GM19025 (cell line): Measurements from ENCODE around the gene ALOX15B.
"Not testable (repeated sequence)": the region's sequence is repeated elsewhere in the genome, so short reads cannot be mapped to it uniquely, and the experiment has no call there.

Source experiments
- ATAC-seq: cut with Tn5 transposase; IDR thresholded peaks from one replicate; pipeline ENCODE4 v1.9.1; 2021; ENCODE audit warnings: mild to moderate bottlenecking, low read depth, moderate library complexity; ENCODE audit not compliant: unreplicated experiment

The ALOX15B gene

DNA sequence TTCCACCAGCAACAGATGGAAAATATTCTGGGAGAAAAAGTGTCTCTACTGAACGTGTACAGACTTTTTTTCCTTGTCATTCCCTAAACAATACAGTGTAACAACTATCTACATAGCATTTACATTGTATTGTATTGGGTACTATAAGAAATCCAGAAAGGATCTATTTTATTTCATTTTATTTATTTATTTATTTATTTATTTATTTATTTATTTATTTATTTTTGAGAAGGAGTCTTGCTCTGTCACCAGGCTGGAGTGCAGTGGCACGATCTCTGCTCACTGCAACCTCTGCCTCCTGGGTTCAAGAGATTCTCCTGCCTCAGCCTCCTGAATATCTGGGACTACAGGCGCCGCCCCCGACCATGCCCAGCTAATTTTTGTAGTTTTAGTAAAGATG is 39.1 kb downstream of the ALOX15B start:
- ATAC-seq = not testable (repeated sequence)

DNA sequence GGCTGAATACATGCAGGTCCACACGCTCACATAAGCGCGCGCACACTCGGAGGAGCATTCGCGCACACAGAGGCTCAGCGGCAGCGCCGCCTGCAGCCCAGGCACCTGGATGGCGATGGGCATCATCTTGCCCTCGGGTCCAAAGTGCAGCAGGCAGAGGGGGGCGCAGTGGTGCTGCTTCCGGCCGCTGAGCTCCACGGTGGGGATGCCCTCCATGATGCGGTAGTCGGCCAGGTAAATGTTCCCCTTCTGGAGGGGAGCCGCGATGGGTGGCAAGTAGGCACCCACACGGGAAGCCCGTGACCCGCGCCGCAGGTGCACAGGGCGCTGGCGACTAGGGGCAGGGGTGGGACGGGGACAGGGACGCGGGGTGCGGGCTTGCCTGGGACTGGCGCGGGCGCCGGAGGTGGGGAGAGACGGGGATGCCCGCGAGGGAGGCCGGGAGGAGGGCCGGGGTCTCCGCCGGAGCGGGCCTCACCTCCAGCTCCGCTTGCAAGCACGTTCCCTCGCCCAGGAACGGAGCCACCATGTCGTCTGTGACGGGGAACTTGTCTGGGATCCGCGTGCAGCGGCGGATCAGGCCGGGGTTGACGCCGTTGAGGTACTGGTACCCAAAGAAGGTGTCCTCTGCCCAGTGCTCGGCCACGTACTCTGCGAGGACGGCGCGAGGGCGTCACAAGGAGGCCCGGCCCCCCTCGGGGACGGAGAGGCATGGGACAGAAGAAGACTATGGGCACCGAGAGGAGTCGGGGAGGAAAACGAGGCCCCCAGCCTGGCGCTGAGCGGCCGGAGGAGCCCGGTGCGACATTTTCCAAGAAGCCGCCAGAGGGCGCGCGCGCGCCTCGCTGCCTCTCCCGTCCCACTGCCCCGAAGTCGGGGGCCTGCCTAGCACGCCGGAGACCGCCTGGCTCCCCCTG is 40.7 kb downstream of the ALOX15B start:
- no peak for ATAC-seq

DNA sequence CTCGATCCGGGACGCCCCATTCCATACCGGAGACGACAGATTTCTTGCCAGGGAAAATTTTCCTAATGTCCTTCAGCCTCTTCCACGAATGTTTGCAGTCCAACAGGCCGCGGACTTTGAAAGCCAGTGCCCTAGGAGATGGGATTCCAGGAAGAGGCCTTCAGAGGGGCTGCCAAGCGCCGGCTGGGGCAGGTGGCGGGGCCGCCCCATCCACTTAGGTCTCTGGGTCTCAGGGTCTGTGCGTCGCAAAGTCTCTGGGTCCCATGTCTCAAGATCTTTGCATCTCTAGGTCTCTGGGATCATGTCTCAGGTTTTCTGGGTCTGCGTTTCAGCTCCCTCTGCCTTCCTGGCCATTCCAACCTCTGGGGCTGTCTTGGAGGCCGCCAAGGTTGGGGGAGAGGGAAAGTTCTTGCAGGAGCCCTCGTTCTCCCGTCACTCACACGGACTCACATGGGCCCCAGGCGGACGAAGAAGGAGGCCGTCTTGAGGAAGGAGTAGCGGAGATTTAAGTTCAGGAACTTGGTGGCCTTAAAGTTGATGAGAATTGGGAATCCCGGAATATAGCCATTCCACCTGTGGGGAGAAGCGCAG is 41.4 kb downstream of the ALOX15B start:
- ATAC-seq = no peak

DNA sequence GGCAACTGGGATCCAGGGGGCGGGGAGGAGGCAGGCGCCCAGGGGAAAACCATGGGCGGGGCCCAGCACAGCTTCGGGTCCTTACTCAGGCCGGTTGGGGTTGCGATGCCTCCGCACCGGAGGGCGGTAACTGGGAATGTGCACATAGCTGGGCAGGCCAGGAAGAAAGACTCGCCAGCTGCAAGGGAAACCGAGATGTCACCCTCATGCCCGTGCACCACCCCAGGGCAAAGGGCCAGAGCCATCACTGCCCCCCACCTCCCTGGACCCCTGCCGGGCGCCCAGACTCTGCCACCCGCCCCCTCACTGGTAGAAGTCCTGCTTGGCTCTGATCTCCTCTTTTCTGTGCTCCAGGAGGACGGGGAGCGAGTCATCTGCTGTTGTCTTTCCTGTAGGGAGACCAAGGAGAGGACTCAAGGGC is 42.0 kb downstream of the ALOX15B start:
- ATAC-seq = no peak

DNA sequence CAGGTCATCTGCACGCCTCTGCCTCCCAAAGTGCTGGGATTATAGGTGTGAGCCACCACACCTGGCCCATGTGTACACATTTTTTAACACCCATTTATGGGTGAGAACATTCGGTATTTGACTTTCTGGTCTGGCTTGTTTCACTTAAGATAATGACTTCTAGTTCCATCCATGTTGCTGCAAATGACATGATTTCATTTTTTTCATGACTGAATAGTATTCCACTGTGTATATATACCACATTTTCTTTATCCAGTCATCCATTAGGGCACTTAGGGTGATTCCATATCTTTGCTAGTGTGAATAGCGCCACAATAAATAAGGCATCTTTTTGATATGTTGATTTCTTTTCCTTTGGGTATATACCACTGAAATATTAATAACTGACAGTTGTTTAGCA is 43.0 kb downstream of the ALOX15B start:
- ATAC-seq = no peak

DNA sequence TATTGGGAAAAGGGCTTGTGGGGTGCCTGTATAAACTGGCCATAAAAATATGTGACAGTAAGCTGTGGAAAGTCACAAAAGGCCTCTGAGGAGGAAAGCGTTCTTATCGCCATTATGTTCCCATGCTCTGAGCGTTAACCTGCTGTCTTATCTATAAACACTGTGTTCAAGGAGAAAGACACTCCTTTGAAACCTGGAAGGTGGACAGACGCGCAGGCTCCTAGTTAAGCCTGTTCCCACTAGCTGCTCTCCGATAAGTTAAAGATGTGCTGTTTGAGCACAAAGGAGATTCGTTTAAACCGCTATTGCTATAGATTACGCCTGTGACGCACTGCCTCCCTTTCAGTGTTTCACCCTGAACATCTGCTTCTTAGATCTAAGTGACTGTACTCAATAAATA is 43.4 kb downstream of the ALOX15B start:
- no peak for ATAC-seq

DNA sequence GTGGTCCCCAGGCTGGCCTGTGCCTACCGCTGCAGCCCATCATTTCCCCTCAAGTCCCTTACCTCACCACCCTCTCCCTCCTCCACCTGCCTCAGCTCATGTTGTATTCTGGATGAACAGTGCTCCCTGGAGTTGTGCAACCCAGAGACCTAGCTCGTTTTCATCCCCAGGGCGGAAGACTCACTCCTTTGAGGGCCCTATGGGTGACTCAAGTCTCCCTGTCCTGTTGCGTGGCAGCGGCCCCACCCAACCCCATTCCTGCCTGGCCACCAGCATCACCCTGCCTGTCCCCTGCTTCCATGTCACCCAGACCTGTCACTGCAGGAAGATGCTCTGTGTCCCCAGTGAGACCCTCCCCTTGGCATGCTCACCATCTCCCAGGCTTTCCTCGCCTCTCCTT is 45.4 kb downstream of the ALOX15B start:
- no peak for ATAC-seq

DNA sequence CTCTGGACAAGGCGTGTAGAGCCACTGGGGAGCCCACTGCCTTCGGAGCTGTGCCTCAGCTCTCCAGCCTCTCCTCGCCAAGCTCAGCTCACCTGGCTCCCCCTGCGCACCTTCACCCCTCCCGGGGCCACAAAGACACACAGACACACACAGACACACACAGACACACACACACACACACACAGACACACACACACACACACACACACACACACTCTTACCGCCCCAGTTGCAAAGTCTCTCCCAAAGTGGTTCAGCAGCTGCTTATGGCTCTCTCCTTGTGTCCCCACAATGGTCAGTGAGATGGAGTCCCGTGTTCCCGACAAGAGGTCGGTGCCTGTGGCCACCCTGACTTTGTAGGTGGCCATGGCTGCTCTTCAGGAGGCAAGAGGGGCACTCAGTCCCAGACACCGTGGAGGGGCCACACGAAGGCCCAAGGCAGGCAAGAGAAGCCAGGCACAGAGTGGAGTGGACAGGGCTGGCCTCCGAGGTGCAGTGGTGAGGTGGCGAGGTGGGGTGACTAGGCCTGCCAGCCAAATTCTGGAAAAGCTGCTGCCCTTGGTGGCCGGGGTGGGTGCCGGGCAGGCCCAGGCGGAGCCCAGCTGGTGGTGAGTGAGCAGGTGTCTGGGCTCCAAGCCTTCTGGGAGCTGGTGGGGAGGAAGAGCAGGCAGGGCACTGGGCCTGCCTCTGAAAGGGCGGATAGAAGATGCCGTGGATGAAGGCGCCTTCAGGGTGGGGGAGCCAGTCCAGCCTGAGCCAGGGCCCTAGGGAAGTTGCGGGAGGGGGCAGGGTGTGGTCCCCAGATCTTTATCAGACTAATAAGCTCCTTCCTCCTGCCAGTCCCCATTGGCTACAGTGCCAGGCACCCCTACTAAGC is 48.5 kb downstream of the ALOX15B start, which contains the start of gene ALOX12B:
Gene ALOX12B, minus strand, starts transcription at position 642 of the 877 bp plus-strand sequence. Its CDS starts 274 bp downstream, at position 368.
- no peak for ATAC-seq

DNA sequence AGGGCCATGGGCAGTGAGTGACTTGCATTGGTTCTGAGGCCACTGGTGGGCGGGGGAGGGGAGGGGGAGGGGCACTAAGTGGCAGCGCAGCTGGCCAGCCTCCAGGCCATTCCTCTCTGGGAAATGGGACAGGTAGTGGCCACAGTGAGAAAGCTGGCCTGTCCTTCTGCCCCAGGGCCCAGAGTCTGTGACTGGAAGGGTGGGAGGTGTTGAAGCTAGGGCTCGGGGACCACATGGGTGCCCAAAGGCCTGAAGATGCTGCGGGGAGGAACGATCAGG is 49.0 kb downstream of the ALOX15B start:
- no peak for ATAC-seq

DNA sequence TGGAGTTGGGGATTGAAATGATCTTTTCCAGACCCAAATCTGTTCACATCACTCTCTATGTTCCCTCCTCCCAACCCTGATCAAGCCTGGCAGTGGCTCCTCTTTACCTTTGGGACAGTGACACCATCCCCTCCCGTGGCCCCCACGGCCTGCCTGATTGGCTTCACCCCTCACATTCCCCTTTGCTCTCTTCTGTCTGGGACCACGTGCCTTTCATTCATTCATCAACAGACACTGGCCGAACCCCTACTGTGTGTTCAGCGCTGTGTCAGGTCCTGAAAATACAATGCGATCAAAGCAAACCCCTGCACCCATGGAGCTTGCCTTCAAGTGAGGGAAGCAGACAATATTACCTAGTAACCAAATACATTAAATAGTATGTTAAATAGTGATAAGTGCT is 50.9 kb downstream of the ALOX15B start:
- ATAC-seq = no peak

DNA sequence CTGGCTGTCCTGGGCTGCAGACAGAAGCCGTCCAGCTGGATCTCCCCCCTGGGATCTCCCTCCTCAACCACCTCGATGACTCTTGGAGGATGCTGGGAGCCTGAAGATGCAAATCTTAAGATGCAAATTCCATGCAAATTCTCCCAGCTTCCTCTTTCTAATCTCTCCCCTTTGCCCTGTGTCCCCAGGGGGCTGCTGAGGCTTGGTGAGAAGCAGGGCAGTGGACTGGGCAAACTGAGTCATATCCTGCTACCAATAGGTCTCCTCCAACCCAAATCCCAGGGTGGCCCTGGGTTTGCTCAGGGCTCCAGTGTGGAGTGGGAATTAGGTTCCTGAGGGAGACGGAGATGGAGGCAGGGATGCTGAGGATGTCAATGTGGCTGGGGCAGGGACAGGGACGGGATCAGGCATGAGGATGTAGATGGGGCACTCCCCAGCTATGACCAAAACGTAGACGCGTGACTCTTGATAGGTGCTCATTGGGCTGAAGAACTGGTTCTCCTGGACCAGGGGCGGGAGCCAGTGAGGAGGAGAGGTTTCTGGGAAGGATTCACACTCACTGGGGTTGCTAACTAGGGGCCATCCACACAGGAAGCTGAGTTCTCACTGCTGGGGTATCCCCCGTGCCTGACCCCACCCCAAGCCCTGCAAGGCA is 52.3 kb downstream of the ALOX15B start:
- ATAC-seq = no peak

DNA sequence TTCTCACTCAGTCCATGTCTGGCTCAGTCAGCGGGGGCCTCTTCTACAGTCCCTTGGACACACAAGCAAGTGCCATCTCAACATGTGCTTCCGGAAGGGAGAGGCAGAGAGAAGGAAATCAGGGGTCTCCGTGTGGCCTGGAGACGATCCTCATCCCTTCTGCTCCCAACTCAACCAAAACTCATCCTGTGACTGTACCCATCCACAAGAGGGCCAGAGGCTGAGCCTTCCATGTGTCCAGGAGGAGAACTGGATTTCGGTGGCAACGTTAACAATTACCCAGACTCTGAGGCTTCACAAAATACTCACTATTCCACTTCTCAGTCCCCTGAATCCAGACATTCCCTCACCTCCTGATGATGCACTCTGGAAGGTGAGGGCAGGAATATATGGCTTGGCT is 56.5 kb downstream of the ALOX15B start:
- ATAC-seq = no peak

DNA sequence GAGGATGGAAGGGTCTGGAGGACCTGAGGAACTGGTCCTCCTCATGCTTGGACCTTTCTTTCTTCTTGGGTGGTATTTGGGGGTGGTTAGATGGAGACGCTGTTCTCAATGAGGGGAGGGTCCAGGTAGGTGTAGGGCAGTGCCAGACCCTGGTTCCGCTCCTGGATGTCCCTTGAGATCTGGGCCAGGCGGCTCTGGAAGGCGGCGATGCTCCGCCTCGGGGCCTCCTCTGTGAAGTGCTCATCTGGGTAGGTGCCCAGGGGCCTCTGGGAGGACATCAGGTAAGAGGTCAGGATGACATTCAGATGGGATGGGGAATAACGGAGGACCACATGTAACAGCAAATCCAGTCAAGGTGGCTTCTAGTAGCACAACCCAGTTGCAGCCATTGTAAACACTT is 57.7 kb downstream of the ALOX15B start:
- ATAC-seq = no peak
